Activated naive CD8-positive, alpha-beta T cell treated with anti-CD3 and anti-CD28 coated beads for 36 hours (primary cell): ENCODE measurements around the gene S100PBP. TPM values are rescaled to one million over a fixed set of nuclear protein-coding genes. Genes with fewer than 3 reads are reported as not detected.
A peak's percentile ranks its signal among the peaks of the same experiment; 100 is the strongest.

Source experiments
- DNase-seq: peaks from one replicate; pipeline ENCODE4 v3.0.0; 2021
- H3K27ac Mint-ChIP-seq: one replicate; pipeline ENCODE4 v1.8.0; 2022; ENCODE audit warnings: mild to moderate bottlenecking, moderate library complexity, mixed read lengths
- H3K27me3 Mint-ChIP-seq: one replicate; pipeline ENCODE4 v1.8.0; 2022; ENCODE audit warnings: mild to moderate bottlenecking, mixed read lengths
- H3K36me3 Mint-ChIP-seq: one replicate; pipeline ENCODE4 v1.8.0; 2021; ENCODE audit warnings: mild to moderate bottlenecking, mixed read lengths
- H3K4me1 Mint-ChIP-seq: one replicate; pipeline ENCODE4 v1.8.0; 2021; ENCODE audit warnings: mixed read lengths
- H3K4me3 Mint-ChIP-seq: one replicate; pipeline ENCODE4 v1.8.0; 2022; ENCODE audit warnings: mild to moderate bottlenecking, moderate library complexity, mixed read lengths
- H3K9me3 Mint-ChIP-seq: one replicate; pipeline ENCODE4 v1.8.0; 2022; ENCODE audit warnings: mixed read lengths
- total RNA-seq, 2 experiments: library from RNA; stranded (reverse); gene quantifications; one replicate each; pipeline ENCODE4 v1.2.3, GENCODE V29; 2021

Gene S100PBP
- total RNA-seq, 2 experiments from 2014 or later, result 24.6 to 28.5 TPM

DNA sequence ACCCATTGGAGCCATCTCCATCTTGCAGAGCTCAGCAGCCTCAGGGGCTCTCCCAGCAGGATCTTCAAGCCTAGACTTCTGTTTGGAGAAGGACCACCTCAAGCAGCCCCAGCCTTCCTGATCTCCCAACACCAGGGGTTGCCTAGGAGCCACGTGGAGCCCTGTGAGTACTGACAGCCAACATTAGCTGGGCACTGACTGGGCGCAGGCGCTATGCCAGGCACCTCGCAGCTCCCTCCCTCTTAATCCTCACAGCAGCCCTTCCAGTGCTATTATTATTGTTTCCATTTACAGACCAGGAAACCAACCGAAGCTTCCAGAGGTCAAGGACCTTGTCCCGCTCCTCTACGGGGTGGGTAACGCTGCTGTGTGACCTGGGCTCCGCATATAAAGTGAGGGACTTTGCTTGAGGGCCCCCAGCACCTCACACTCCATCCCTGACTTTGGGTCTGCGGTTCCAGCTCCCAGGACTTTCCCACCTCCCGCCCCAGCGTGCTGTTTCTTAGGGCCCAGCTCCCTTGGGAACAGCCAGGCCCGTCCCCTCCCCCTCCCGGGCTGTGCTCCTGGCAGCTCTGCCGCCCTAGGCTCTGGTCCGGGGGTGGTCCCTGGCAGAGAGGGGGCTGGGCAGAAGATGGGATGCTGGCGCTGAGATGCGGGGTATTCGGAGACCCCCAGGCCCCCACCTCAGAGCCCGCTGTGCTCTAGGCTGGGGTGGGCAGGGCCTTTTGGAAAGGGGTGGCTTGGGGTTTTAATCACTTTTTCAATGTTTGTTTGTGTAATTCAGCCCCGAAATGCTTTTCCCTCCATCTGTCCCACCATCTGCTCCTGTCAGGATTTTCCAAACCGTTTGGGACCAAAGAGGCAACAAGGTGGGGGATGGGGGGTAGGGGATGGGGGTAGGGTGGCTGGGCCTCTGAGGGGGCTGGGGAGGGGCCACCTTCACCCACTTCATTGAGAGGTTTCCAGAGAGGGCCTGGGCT is 64.7 kb downstream of the S100PBP start:
- Mint-ChIP-seq H3K36me3 (no peaks in the 10 kb centered on the region), H3K27me3 (peaks cover 42% of the 10 kb centered on the region), H3K27ac (no peak overlapping the region), H3K4me1 (no peaks in the 10 kb centered on the region), H3K4me3 (no peak overlapping the region), H3K9me3 (no peaks in the 10 kb centered on the region)
- DNase-seq, result no peak

DNA sequence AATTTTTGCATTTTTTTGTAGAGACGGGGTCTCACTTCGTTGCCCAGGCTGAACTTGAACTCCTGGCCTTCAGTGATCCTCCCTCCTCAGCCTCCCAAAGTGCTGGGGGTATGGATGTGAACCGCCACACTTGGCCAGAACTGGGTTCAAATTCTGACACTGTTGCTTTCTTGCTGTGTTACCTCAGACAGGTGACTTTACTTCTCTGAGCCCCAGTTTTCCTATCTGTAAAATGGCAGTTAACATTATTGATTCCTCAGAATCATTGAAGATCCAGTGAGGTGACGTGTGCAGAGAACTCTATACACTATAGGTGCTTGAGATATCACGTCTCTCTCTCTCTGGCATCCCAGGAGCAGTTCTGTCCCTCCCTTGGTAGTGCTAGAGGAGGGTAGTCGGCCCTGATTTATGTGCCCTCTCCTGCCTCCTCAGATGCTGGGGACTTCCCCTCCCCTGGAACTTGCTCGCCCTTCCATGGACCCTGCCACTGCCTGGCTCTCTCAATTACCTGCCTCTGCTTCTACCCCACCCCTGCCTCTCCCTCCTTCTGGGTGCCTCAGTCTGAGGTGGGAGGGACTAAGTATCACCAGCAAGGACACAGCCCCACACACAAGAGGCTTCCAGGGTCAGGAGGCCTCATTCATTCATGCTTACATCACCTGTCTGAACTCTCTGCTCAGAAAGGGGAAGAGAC is 66.0 kb downstream of the S100PBP start:
- Mint-ChIP-seq H3K9me3 (no peaks in the 10 kb centered on the region), H3K36me3 (no peaks in the 10 kb centered on the region), H3K27ac (no peak overlapping the region), H3K4me1 (no peaks in the 10 kb centered on the region), H3K27me3 (peaks cover 55% of the 10 kb centered on the region), H3K4me3 (no peak overlapping the region)
- DNase-seq, result no peak

DNA sequence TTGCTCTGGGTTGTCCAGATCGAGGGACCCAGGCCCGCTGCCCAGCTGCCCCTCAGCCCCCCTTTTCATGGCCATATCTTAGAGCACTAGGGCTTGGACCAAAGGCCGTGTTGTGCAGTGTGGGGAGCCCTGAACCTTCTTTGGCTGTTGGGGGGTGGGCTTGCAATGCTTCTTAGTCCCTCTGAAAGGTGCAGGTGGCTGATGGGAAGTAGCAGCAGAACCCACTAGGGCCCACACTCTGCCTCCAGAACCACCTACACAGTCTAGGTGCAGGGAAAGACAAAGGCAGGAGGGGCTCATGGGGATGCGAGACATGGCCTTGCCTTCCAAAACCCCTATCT is 66.5 kb downstream of the S100PBP start:
- Mint-ChIP-seq H3K9me3 (no peaks in the 10 kb centered on the region), H3K27ac (no peak overlapping the region), H3K36me3 (no peaks in the 10 kb centered on the region), H3K4me3 (no peak overlapping the region), H3K4me1 (no peaks in the 10 kb centered on the region), H3K27me3 (peaks cover 59% of the 10 kb centered on the region)
- no peak for DNase-seq

DNA sequence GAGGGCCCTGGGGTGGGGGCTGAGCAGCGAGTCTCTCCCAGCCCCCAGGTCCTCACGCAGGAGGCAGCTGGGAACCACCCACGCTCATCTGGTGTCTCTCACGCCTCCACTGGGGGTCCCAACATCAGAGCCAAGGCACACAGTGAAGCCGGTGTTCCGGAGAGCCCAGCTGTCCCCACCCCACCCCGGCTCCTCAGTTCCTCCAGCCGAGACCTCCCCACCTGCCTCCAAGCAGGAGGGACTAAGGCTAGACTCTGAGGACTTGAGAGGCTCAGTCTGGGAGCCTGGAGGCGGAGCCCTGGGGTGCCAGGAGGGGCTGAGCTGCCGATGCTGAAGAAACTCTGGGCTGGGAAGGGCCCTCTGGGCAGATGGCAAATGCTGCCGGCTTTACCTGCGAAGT is 67.3 kb downstream of the S100PBP start:
- Mint-ChIP-seq H3K4me1 (no peaks in the 10 kb centered on the region), H3K27me3 (peaks cover 65% of the 10 kb centered on the region), H3K27ac (no peak overlapping the region), H3K36me3 (no peaks in the 10 kb centered on the region), H3K9me3 (no peaks in the 10 kb centered on the region), H3K4me3 (no peak overlapping the region)
- no peak for DNase-seq

DNA sequence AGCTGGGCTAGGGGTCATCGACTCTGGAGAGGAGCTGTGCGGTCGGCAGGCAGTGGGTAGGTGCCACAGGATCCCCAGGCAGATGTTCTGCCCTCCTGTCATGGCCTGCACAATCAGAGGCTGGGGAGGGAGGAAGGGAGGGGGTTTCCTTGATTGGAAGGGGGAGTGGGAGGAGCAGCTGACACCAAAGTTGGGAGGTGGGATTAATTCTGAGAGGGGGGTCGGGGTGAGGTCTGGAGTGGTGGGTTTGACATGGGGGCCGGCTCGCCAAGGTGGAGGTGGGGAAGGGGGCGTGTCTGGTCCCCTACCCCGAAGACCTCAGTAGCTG is 68.2 kb downstream of the S100PBP start:
- Mint-ChIP-seq H3K4me1 (no peaks in the 10 kb centered on the region), H3K9me3 (no peaks in the 10 kb centered on the region), H3K27ac (no peak overlapping the region), H3K4me3 (no peak overlapping the region), H3K27me3 (peaks cover 69% of the 10 kb centered on the region), H3K36me3 (no peaks in the 10 kb centered on the region)
- DNase-seq, result no peak

- Mint-ChIP-seq H3K36me3 (no peaks in the 10 kb centered on the region), H3K27ac (no peak within 1 kb of the TSS), H3K9me3 (no peaks in the 10 kb centered on the region), H3K4me3 (no peak within 1 kb of the TSS), H3K4me1 (no peaks in the 10 kb centered on the region), H3K27me3 (peaks cover 70% of the 10 kb centered on the region)
- DNase-seq, result peak; percentile 67
Measured at GRCh38 chr1:32886004-32886827, 68.8 kb downstream of the S100PBP start, which contains the start of gene HPCA. Gene HPCA (plus strand): TSS chr1:32886491. CDS start chr1:32888899, 2,408 bp downstream.

GRCh38 chr1:32886828-32887414 is 69.5 kb downstream of the S100PBP start:
- H3K36me3 Mint-ChIP-seq, result no peaks in the 10 kb centered on the region
- no peaks in the 10 kb centered on the region for H3K9me3 Mint-ChIP-seq
- peaks cover 75% of the 10 kb centered on the region for H3K27me3 Mint-ChIP-seq
- H3K27ac Mint-ChIP-seq, result no peak overlapping the region
- no peak for DNase-seq
- no peaks in the 10 kb centered on the region for H3K4me1 Mint-ChIP-seq
- no peak overlapping the region for H3K4me3 Mint-ChIP-seq

GRCh38 chr1:32887623-32888022 is 70.2 kb downstream of the S100PBP start:
- Mint-ChIP-seq H3K9me3 (no peaks in the 10 kb centered on the region), H3K4me1 (no peaks in the 10 kb centered on the region), H3K27me3 (peaks cover 82% of the 10 kb centered on the region), H3K36me3 (no peaks in the 10 kb centered on the region), H3K27ac (no peak overlapping the region), H3K4me3 (no peak overlapping the region)
- DNase-seq, result no peak

GRCh38 chr1:32888134-32888533 is 70.7 kb downstream of the S100PBP start:
- peaks cover 83% of the 10 kb centered on the region for H3K27me3 Mint-ChIP-seq

DNA sequence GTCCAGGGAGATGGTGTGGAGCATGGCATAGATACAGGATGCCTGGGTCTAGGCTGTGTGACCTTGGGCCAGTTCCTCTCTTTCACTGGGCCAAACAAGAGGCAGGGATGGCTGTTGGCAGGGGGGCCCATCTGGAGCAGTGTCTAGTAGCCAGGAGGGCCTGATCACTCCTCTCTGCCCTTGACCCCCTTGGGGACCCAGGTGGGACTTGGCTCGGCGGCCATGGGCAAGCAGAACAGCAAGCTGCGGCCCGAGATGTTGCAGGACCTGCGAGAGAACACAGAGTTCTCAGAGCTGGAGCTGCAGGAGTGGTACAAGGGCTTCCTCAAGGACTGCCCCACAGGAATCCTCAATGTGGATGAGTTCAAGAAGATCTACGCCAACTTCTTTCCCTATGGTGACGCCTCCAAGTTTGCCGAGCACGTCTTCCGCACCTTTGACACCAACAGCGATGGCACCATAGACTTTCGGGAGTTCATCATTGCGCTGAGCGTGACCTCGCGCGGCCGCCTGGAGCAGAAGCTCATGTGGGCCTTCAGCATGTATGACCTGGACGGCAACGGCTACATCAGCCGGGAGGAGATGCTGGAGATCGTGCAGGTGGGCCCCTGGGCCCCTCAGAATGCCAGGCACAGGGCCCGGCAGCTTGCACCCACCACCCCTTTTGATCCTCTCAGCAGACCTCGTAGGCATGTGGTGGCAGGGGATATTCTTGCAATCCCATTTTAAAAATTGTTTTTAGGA is 71.4 kb downstream of the S100PBP start:
- H3K27ac Mint-ChIP-seq, result no peak overlapping the region
- H3K4me1 Mint-ChIP-seq, result peaks cover 3% of the 10 kb centered on the region
- no peak for DNase-seq

More at GRCh38 chr1:32888134-32888533, 70.7 kb downstream of the S100PBP start:
- Mint-ChIP-seq H3K9me3 (no peaks in the 10 kb centered on the region), H3K36me3 (no peaks in the 10 kb centered on the region), H3K27ac (no peak overlapping the region), H3K4me3 (no peak overlapping the region), H3K4me1 (no peaks in the 10 kb centered on the region)
- no peak for DNase-seq

GRCh38 chr1:32889731-32890278 is 72.4 kb downstream of the S100PBP start:
- H3K4me3 Mint-ChIP-seq, result no peak overlapping the region
- no peak overlapping the region for H3K27ac Mint-ChIP-seq
- no peaks in the 10 kb centered on the region for H3K9me3 Mint-ChIP-seq
- peaks cover 3% of the 10 kb centered on the region for H3K4me1 Mint-ChIP-seq
- no peaks in the 10 kb centered on the region for H3K36me3 Mint-ChIP-seq
- H3K27me3 Mint-ChIP-seq, result peaks cover 78% of the 10 kb centered on the region
- no peak for DNase-seq

More for the DNA sequence above, 71.4 kb downstream of the S100PBP start:
- no peaks in the 10 kb centered on the region for H3K9me3 Mint-ChIP-seq
- H3K27me3 Mint-ChIP-seq, result peaks cover 83% of the 10 kb centered on the region
- H3K4me3 Mint-ChIP-seq, result no peak overlapping the region
- no peaks in the 10 kb centered on the region for H3K36me3 Mint-ChIP-seq

GRCh38 chr1:32890516-32891240 is 73.2 kb downstream of the S100PBP start:
- no peaks in the 10 kb centered on the region for H3K9me3 Mint-ChIP-seq
- no peak overlapping the region for H3K4me3 Mint-ChIP-seq
- no peak for DNase-seq
- H3K27me3 Mint-ChIP-seq, result peaks cover 73% of the 10 kb centered on the region
- no peaks in the 10 kb centered on the region for H3K36me3 Mint-ChIP-seq
- H3K4me1 Mint-ChIP-seq, result peaks cover 3% of the 10 kb centered on the region
- no peak overlapping the region for H3K27ac Mint-ChIP-seq

- Mint-ChIP-seq H3K4me3 (no peak overlapping the region), H3K27ac (no peak overlapping the region), H3K27me3 (peaks cover 70% of the 10 kb centered on the region), H3K4me1 (peaks cover 3% of the 10 kb centered on the region), H3K9me3 (no peaks in the 10 kb centered on the region), H3K36me3 (no peaks in the 10 kb centered on the region)
- no peak for DNase-seq
Measured at GRCh38 chr1:32891241-32891570, 73.8 kb downstream of the S100PBP start.
